Measurements from ENCODE around the gene KRT13. TPM values are rescaled to one million over a fixed set of nuclear protein-coding genes. Genes with fewer than 3 reads are reported as not detected.

KRT13 gene
- total and polyA plus RNA-seq, 9 of the 15 experiments (the other 6 are each of a cell fraction or from before 2014, with no cell fraction given) = 0.11 to 1.1 (median 0.24) TPM; not detected in 3

DNA sequence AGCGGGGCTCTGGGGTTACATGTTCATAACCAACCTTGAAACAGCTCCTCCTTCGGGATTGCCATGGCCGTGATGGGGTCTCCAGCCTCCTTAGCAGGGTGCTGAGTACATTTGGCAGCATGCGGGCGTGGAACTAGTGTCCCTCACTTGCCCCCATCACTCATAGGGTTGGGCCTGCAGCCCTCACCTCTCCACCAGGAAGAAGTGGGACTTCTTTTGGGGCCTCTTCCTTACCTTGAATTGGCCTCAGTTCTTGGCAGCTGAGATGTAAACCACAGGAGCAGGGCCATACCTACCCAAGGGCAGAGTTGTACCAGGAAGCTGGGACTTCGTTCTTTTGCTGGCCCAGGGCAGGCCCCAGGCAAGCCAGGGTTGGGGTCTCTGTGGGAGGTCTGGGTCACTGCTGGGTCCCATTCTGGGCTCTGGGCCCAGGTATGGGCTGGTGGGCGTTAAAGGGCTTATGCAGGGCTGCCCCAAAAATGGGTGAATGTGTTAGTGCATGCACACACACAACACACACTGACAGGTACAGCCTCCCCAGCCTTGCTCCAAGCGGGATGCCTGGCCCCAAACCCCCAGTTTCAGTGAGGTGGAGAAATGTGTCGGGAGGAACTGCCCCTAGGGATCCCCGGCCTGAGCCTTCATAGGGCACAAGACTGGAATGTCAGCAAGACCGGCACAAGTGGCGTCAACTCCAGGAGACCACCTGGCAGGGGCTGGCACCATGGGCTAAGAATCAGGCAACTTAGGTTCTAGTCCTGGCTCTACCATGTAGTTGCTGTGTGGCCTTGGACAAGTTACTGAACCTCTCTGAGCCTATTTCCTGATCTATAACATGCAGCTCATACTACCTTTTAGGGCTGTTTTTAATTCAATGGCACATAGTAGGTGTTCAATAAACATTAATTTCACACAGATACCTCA is 17.2 kb upstream of the KRT13 start (continued):
- TF ChIP-seq, protein P1, sequence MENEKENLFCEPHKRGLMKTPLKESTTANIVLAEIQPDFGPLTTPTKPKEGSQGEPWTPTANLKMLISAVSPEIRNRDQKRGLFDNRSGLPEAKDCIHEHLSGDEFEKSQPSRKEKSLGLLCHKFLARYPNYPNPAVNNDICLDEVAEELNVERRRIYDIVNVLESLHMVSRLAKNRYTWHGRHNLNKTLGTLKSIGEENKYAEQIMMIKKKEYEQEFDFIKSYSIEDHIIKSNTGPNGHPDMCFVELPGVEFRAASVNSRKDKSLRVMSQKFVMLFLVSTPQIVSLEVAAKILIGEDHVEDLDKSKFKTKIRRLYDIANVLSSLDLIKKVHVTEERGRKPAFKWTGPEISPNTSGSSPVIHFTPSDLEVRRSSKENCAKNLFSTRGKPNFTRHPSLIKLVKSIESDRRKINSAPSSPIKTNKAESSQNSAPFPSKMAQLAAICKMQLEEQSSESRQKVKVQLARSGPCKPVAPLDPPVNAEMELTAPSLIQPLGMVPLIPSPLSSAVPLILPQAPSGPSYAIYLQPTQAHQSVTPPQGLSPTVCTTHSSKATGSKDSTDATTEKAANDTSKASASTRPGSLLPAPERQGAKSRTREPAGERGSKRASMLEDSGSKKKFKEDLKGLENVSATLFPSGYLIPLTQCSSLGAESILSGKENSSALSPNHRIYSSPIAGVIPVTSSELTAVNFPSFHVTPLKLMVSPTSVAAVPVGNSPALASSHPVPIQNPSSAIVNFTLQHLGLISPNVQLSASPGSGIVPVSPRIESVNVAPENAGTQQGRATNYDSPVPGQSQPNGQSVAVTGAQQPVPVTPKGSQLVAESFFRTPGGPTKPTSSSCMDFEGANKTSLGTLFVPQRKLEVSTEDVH (IDR thresholded peaks at IDR 0.05; ENCODE audit: low read depth, partially characterized antibody) = no peak
- TF ChIP-seq ZKSCAN1 (IDR thresholded peaks at IDR 0.05; ENCODE audit: low read depth, low read length) (0 out of 2 replicates have a peak, but pooled peaks have one; percentile 56), GTF2E2 (tag; IDR thresholded peaks at IDR 0.05) (no peak), TRIM24 (IDR thresholded peaks at IDR 0.05) (no peak), CHD1 (IDR thresholded peaks at IDR 0.05; ENCODE audit: low read length) (no peak), ADNP (tag; IDR thresholded peaks at IDR 0.05) (peak; percentile 93), SIRT6 (IDR thresholded peaks at IDR 0.05; ENCODE audit: low read depth, low read length) (no peak), HDAC1 (IDR thresholded peaks at IDR 0.05) (0 out of 4 replicates have a peak, but pooled peaks of 1 of the 2 experiments have one; percentile 31), LARP7 (IDR thresholded peaks at IDR 0.05) (no peak), DMBX1 (CRISPR knock-in tag; IDR thresholded peaks at IDR 0.05; ENCODE audit: borderline replicate concordance) (no peak), ZNF146 (CRISPR knock-in tag; IDR thresholded peaks at IDR 0.05; ENCODE audit: unreplicated experiment) (no peak), ZNF143 (CRISPR knock-in tag; IDR thresholded peaks at IDR 0.05) (no peak), XRCC5 (IDR thresholded peaks at IDR 0.05; ENCODE audit: low read depth, low read length) (no peak), ZFP36 (IDR thresholded peaks at IDR 0.05; ENCODE audit: low read depth, low read length, partially characterized antibody) (peak; percentile 96), HDAC2 (IDR thresholded peaks at IDR 0.05) (peak; percentile 32; the same call in 1 of the 2 replicates)
- TF ChIP-seq, protein P2, sequence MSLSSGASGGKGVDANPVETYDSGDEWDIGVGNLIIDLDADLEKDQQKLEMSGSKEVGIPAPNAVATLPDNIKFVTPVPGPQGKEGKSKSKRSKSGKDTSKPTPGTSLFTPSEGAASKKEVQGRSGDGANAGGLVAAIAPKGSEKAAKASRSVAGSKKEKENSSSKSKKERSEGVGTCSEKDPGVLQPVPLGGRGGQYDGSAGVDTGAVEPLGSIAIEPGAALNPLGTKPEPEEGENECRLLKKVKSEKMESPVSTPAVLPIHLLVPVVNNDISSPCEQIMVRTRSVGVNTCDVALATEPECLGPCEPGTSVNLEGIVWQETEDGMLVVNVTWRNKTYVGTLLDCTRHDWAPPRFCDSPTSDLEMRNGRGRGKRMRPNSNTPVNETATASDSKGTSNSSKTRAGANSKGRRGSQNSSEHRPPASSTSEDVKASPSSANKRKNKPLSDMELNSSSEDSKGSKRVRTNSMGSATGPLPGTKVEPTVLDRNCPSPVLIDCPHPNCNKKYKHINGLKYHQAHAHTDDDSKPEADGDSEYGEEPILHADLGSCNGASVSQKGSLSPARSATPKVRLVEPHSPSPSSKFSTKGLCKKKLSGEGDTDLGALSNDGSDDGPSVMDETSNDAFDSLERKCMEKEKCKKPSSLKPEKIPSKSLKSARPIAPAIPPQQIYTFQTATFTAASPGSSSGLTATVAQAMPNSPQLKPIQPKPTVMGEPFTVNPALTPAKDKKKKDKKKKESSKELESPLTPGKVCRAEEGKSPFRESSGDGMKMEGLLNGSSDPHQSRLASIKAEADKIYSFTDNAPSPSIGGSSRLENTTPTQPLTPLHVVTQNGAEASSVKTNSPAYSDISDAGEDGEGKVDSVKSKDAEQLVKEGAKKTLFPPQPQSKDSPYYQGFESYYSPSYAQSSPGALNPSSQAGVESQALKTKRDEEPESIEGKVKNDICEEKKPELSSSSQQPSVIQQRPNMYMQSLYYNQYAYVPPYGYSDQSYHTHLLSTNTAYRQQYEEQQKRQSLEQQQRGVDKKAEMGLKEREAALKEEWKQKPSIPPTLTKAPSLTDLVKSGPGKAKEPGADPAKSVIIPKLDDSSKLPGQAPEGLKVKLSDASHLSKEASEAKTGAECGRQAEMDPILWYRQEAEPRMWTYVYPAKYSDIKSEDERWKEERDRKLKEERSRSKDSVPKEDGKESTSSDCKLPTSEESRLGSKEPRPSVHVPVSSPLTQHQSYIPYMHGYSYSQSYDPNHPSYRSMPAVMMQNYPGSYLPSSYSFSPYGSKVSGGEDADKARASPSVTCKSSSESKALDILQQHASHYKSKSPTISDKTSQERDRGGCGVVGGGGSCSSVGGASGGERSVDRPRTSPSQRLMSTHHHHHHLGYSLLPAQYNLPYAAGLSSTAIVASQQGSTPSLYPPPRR (CRISPR knock-in tag; IDR thresholded peaks at IDR 0.05; ENCODE audit: borderline replicate concordance) = no peak
